GM12875 (cell line): ENCODE data around the gene TBC1D22A.

Experiments
- H3K4me3 ChIP-seq: one replicate; pipeline ENCODE4 v1.5.1; 2011; ENCODE audit warnings: low read depth, low read length, control low read depth
- TF ChIP-seq, protein P1 (sequence below): IDR thresholded peaks from 2 replicates; pipeline ENCODE4 v1.5.1; 2011; ENCODE audit warnings: low read depth, mild to moderate bottlenecking, control low read depth, inconsistent platforms, low read length, moderate library complexity, borderline replicate concordance; ENCODE audit not compliant: insufficient read depth

TBC1D22A gene

DNA sequence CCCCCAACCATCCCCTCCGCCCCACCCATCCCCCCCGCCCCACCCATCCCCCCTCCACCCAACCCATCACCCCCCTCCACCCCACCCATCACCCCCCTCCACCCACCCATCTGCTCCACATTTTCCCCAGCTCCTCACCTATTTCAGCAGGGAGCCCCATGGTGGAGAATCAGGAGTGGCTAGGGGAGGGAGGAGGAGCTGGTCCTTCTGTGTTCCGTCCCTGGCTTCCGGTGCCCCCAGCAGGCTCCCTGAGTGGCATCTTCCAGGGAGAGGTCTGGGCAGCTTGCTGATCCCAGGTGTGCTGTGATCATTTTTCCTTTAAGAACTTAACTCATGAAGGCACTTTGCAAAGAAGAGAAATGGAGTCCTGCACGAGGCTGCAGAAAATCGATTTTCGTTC, 365.8 kb downstream of the TBC1D22A start:
- TF ChIP-seq, protein P1, sequence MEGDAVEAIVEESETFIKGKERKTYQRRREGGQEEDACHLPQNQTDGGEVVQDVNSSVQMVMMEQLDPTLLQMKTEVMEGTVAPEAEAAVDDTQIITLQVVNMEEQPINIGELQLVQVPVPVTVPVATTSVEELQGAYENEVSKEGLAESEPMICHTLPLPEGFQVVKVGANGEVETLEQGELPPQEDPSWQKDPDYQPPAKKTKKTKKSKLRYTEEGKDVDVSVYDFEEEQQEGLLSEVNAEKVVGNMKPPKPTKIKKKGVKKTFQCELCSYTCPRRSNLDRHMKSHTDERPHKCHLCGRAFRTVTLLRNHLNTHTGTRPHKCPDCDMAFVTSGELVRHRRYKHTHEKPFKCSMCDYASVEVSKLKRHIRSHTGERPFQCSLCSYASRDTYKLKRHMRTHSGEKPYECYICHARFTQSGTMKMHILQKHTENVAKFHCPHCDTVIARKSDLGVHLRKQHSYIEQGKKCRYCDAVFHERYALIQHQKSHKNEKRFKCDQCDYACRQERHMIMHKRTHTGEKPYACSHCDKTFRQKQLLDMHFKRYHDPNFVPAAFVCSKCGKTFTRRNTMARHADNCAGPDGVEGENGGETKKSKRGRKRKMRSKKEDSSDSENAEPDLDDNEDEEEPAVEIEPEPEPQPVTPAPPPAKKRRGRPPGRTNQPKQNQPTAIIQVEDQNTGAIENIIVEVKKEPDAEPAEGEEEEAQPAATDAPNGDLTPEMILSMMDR = no peak
- no peak overlapping the region for H3K4me3 ChIP-seq

DNA sequence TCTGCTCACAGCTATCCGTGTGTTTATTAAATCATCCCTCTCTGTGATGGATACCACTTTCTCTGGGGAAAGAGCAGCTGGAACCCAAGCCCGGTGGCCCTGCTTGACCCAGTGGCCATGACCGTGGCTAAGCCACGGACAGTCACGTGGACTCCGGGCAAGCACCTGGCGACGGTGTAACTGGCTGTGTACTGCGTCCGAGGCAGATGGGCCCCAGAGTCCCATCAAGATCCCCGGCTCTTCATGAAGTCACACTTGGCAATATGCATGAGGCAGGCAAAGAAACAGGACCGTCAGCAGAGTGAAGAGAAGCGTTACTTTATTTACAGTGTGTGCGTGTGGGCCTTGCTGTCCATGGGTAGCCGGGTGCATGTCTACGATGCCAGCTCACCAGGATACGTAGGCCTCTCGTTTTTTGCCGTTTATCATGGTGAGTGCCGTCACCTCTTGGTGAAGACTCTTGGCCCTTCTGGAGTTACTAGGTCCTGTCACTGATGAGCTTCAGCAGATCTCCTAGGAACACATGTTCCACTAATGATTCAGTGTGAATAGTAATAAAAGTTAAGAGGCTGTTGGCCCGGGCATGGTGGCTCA, 366.3 kb downstream of the TBC1D22A start:
- no peak overlapping the region for H3K4me3 ChIP-seq
- TF ChIP-seq, protein P1 = no peak

- TF ChIP-seq, protein P1 = no peak
- no peak overlapping the region for H3K4me3 ChIP-seq
Observed at GRCh38 chr22:47129902-47130635, 367.6 kb downstream of the TBC1D22A start.

- TF ChIP-seq, protein P1 = no peak
Observed at GRCh38 chr22:47130883-47131631, 368.6 kb downstream of the TBC1D22A start.

DNA sequence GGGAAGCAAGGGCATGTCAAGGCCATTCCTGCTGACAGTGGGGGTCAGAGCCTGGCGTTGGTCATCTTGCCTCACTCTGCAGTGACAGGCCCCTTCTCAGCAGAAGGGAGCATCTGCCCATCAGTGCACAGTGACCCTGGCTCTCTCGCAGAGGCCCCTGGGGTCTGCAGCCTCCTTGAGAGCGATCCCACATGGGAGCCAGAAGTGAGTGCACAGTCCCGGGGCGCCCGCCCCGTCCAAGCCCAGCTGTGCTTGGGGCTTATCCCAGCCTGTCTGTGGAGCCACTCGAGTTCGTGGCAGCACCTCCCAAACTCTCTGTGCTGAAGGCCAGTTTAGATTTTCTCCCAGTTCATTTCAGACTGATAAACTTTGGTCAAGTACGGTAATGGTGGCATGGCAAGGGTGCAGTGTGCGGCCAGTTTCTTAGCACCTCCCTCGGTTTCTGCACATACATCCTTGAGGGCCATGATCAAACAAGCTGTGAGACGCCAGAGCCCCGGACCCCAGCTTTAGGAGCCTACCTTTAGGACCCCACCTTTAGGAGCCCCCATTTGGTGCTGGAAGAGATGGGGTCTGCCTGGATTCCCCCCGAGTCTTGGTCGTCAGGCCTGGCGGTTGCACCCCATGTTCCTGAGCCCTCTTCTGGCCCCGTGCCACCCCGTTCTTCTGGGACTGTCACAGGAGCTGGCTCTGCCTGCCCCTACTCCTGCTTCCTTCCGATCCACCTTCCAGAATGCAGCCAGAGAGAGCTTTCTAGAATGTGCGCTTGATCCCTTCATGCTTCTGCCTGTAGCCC, 369.4 kb downstream of the TBC1D22A start:
- TF ChIP-seq, protein P1 = no peak
- no peak overlapping the region for H3K4me3 ChIP-seq

More at GRCh38 chr22:47130883-47131631, 368.6 kb downstream of the TBC1D22A start:
- H3K4me3 ChIP-seq = no peak overlapping the region

DNA sequence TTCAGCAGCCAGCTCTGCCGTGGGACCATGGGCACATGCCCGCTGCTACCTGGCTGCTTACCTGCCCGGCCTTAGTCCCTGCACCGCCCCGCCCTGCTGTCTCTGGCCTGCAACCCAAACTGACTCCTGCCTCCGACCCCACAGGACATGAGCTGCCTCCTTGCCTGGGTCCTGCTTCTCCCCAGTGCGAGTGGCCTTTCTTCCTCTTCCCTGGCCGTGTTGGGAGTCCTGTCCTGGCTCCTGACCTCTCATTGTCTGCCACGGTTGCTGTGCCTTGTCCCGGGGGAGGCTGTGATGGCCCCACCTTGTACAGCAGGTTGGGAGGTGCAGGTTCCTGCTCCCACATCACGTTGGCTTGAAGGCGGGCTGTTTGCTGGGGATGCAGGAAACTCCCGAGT, 370.0 kb downstream of the TBC1D22A start:
- TF ChIP-seq, protein P1 = no peak
- no peak overlapping the region for H3K4me3 ChIP-seq
